ENCODE data around the gene C6orf58. TPM values are rescaled to one million over a fixed set of nuclear protein-coding genes. Genes with fewer than 3 reads are reported as not detected.

The C6orf58 gene
- total RNA-seq (2022) (not detected in 2 replicates), Bru-seq, nascent RNA (percentile 15 among the genes with signal in this experiment), BruChase-seq, experiment 1, labeled RNA remaining after a 2-hour chase (percentile 9 among the genes with signal in this experiment), BruChase-seq, experiment 2, labeled RNA remaining after a 6-hour chase (percentile 13 among the genes with signal in this experiment)
- long read RNA-seq, result 0 reads

GRCh38 chr6:127576874-127577273 lies at the start of gene C6orf58:
TSS of gene C6orf58 (plus strand) at chr6:127577174. CDS start at chr6:127577186, 12 bp downstream.
- H3K4me3 ChIP-seq (ENCODE audit: low read depth, low read length), result no peak within 1 kb of the TSS
- no peaks in the 10 kb centered on the region for H3K4me1 Mint-ChIP-seq (ENCODE audit: low read depth, unreplicated experiment)
- no peak within 1 kb of the TSS for H3K27ac Mint-ChIP-seq (ENCODE audit: unreplicated experiment)
- no peaks in the 10 kb centered on the region for H3K36me3 ChIP-seq (ENCODE audit: control insufficient read depth, insufficient read depth, low read length)
- H3K27me3 ChIP-seq (replicated peaks; ENCODE audit: control insufficient read depth, insufficient read depth, low read length), result no peaks in the 10 kb centered on the region
- TF ChIP-seq, protein P1, sequence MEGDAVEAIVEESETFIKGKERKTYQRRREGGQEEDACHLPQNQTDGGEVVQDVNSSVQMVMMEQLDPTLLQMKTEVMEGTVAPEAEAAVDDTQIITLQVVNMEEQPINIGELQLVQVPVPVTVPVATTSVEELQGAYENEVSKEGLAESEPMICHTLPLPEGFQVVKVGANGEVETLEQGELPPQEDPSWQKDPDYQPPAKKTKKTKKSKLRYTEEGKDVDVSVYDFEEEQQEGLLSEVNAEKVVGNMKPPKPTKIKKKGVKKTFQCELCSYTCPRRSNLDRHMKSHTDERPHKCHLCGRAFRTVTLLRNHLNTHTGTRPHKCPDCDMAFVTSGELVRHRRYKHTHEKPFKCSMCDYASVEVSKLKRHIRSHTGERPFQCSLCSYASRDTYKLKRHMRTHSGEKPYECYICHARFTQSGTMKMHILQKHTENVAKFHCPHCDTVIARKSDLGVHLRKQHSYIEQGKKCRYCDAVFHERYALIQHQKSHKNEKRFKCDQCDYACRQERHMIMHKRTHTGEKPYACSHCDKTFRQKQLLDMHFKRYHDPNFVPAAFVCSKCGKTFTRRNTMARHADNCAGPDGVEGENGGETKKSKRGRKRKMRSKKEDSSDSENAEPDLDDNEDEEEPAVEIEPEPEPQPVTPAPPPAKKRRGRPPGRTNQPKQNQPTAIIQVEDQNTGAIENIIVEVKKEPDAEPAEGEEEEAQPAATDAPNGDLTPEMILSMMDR (IDR thresholded peaks at IDR 0.05; ENCODE audit: insufficient read depth in 1 of 2, low read depth in 1 of 2, low read length in 1 of 2, severe bottlenecking in 1 of 2, unreplicated experiment in 1 of 2), result no peak
- POLR2A ChIA-PET, result no interaction called here
- H3K27me3 Mint-ChIP-seq (ENCODE audit: insufficient read depth, unreplicated experiment), result peaks cover 3% of the 10 kb centered on the region
- H3K4me3 Mint-ChIP-seq (ENCODE audit: unreplicated experiment), result no peak within 1 kb of the TSS
- intact Hi-C loops (cut with micrococcal nuclease; ENCODE audit: unreplicated experiment), result no loop called here
- no peak for DNase-seq
- H3K9me3 ChIP-seq, result no peaks in the 10 kb centered on the region
- no peaks in the 10 kb centered on the region for H3K36me3 Mint-ChIP-seq (ENCODE audit: insufficient read depth, unreplicated experiment)
- H3K9me3 Mint-ChIP-seq (ENCODE audit: unreplicated experiment), result no peaks in the 10 kb centered on the region
- no TSS peak for BruUV-seq (replicated peaks)
- H3K4me1 ChIP-seq, result no peaks in the 10 kb centered on the region
- CTCF ChIA-PET, result no interaction called here

- H3K4me1 ChIP-seq, result no peaks in the 10 kb centered on the region
- Mint-ChIP-seq H3K36me3 (ENCODE audit: insufficient read depth, unreplicated experiment) (no peaks in the 10 kb centered on the region), H3K27ac (ENCODE audit: unreplicated experiment) (no peak overlapping the region), H3K4me3 (ENCODE audit: unreplicated experiment) (no peak overlapping the region), H3K4me1 (ENCODE audit: low read depth, unreplicated experiment) (no peaks in the 10 kb centered on the region), H3K27me3 (ENCODE audit: insufficient read depth, unreplicated experiment) (peaks cover 3% of the 10 kb centered on the region), H3K9me3 (ENCODE audit: unreplicated experiment) (no peaks in the 10 kb centered on the region)
- TF ChIP-seq, protein P1 (IDR thresholded peaks at IDR 0.05; ENCODE audit: insufficient read depth in 1 of 2, low read depth in 1 of 2, low read length in 1 of 2, severe bottlenecking in 1 of 2, unreplicated experiment in 1 of 2), result no peak
- intact Hi-C loops (cut with micrococcal nuclease; ENCODE audit: unreplicated experiment), result no loop called here
- H3K36me3 ChIP-seq (ENCODE audit: control insufficient read depth, insufficient read depth, low read length), result no peaks in the 10 kb centered on the region
- H3K27me3 ChIP-seq (replicated peaks; ENCODE audit: control insufficient read depth, insufficient read depth, low read length), result no peaks in the 10 kb centered on the region
- ChIA-PET POLR2A (no interaction called here), CTCF (no interaction called here)
- H3K9me3 ChIP-seq, result no peaks in the 10 kb centered on the region
- no peak for DNase-seq
- no TSS peak for BruUV-seq (replicated peaks)
- no peak overlapping the region for H3K4me3 ChIP-seq (ENCODE audit: low read depth, low read length)
Measured at GRCh38 chr6:127533011-127533410, 44.0 kb upstream of the C6orf58 start.

- Histone ChIP-seq H3K9me3 (no peaks in the 10 kb centered on the region), H3K4me1 (no peaks in the 10 kb centered on the region), H3K4me3 (ENCODE audit: low read depth, low read length) (no peak overlapping the region), H3K36me3 (ENCODE audit: control insufficient read depth, insufficient read depth, low read length) (no peaks in the 10 kb centered on the region), H3K27me3 (replicated peaks; ENCODE audit: control insufficient read depth, insufficient read depth, low read length) (no peaks in the 10 kb centered on the region)
- no peaks in the 10 kb centered on the region for H3K36me3 Mint-ChIP-seq (ENCODE audit: insufficient read depth, unreplicated experiment)
- BruUV-seq (replicated peaks), result no TSS peak
- ChIA-PET CTCF (no interaction called here), POLR2A (no interaction called here)
- no peak overlapping the region for H3K4me3 Mint-ChIP-seq (ENCODE audit: unreplicated experiment)
- no peak for DNase-seq
- intact Hi-C loops (cut with micrococcal nuclease; ENCODE audit: unreplicated experiment), result no loop called here
- TF ChIP-seq, protein P1 (IDR thresholded peaks at IDR 0.05; ENCODE audit: insufficient read depth in 1 of 2, low read depth in 1 of 2, low read length in 1 of 2, severe bottlenecking in 1 of 2, unreplicated experiment in 1 of 2), result no peak
- H3K9me3 Mint-ChIP-seq (ENCODE audit: unreplicated experiment), result no peaks in the 10 kb centered on the region
- H3K4me1 Mint-ChIP-seq (ENCODE audit: low read depth, unreplicated experiment), result no peaks in the 10 kb centered on the region
- no peak overlapping the region for H3K27ac Mint-ChIP-seq (ENCODE audit: unreplicated experiment)
- peaks cover 3% of the 10 kb centered on the region for H3K27me3 Mint-ChIP-seq (ENCODE audit: insufficient read depth, unreplicated experiment)
Measured at GRCh38 chr6:127533736-127534135, 43.2 kb upstream of the C6orf58 start.

Data from Caco-2 (cell line).